Activated CD4-positive, alpha-beta memory T cell treated with anti-CD3 and anti-CD28 coated beads for 36 hours (primary cell): ENCODE measurements around the gene NXN. TPM values are rescaled to one million over a fixed set of nuclear protein-coding genes. Genes with fewer than 3 reads are reported as not detected.
A peak's percentile ranks its signal among the peaks of the same experiment; 100 is the strongest.

Experiments used
- CTCF ChIA-PET: fragments of 350-600 bp; sonication (Branson Sonifier 250); formaldehyde crosslinking; loops from one replicate; lab custom pipeline; 2021; ENCODE audit warnings: antibody characterized with exemption, inconsistent platforms; lab: Charles Lee
- POLR2A ChIA-PET: fragments of 350-600 bp; sonication (Branson Sonifier 250); formaldehyde crosslinking; loops from one replicate; lab custom pipeline; 2021; ENCODE audit warnings: antibody characterized with exemption; lab: Charles Lee
- DNase-seq: peaks from one replicate; pipeline ENCODE4 v3.0.0-alpha.2; 2020
- H3K27ac Mint-ChIP-seq: one replicate; pipeline ENCODE4 v1.8.0; 2021; ENCODE audit warnings: mixed read lengths
- H3K27me3 Mint-ChIP-seq: one replicate; pipeline ENCODE4 v1.8.0; 2021; ENCODE audit warnings: mixed read lengths
- H3K36me3 Mint-ChIP-seq: one replicate; pipeline ENCODE4 v1.8.0; 2021; ENCODE audit warnings: mixed read lengths
- H3K4me1 Mint-ChIP-seq: one replicate; pipeline ENCODE4 v1.8.0; 2021; ENCODE audit warnings: low read depth, mixed read lengths
- H3K4me3 Mint-ChIP-seq: one replicate; pipeline ENCODE4 v1.8.0; 2021; ENCODE audit warnings: mild to moderate bottlenecking, mixed read lengths
- H3K9me3 Mint-ChIP-seq: one replicate; pipeline ENCODE4 v1.8.0; 2021; ENCODE audit warnings: mixed read lengths
- intact Hi-C: fragments of 100-400 bp; cut with micrococcal nuclease; formaldehyde crosslinking; loops from one replicate; pipeline ENCODE4 v1.15.1; 2023
- total RNA-seq, 2 experiments: library from RNA; stranded (reverse); gene quantifications; one replicate each; pipeline ENCODE4 v1.2.3, GENCODE V29; 2021

The NXN gene
- total RNA-seq = under 1 TPM; 0.31 to 0.33 TPM

DNA sequence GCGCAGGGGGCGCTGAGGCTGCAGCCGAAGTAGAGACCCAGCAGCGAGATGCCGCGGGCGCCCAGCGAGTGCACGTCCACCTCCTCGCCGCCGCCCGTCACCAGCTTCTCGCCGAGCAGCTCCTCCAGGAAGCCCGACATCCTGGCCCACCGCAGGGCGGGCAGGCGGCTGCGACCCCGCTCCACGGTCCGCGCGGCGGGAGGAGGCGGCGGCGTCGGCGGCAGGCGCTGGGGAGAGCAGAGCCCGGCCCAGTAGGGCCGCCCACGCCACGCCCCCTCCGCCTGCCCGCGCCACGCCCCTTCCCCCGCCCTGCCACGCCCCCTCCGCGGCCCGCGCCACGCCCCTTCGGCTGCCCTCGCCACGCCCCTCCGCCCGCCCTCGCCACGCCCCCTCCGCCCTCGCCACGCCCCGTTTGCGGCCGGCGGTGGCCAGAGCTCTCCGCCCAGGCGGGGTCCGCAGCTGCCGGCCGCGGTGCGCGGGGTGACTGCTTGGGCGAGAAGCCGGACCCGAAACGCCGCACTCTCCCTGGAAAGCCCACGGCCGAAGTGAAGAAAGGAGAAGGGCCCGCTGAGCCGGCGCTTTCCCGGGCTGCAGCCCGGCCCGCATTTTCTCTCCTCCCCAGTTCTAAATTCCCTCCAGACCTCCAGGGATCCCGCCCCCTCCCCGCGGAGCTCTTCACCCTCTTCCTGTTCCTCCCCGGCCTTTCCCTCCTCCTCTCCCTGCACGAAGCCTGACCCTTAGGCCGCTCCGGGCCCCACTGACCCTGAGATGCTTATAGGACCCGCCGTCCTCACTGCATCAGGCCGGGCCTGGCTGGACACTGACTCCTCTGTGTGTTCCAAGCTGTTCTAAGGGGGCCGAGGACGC lies at the start of gene NXN:
Gene NXN, minus strand, starts transcription at position 238 of the 867 bp plus-strand sequence.
- no peak within 1 kb of the TSS for H3K27ac Mint-ChIP-seq
- peak; percentile 90 for DNase-seq
- peak within 1 kb of the TSS; percentile 63 for H3K4me3 Mint-ChIP-seq
- ChIA-PET POLR2A (interaction anchor here (2.6 kb wide), 1 partner anchor 198 kb away, joined by 8 read pairs; the partner anchor contains the start of genes GLOD4 and MRM3), CTCF (interaction anchor here (0.6 to 2.9 kb wide), 23 partner anchors 10 to 567 kb away, joined by 3 to 52 read pairs (median 4); partner anchors contain the start of genes GLOD4, MRM3, TIMM22 and VPS53)
- H3K9me3 Mint-ChIP-seq = no peaks in the 10 kb centered on the region
- peaks cover 11% of the 10 kb centered on the region for H3K4me1 Mint-ChIP-seq
- peaks cover 26% of the 10 kb centered on the region for H3K27me3 Mint-ChIP-seq
- intact Hi-C loops = loop anchor here (5.0 kb wide), 2 partner anchors 197 to 567 kb away; partner anchors contain the start of genes GLOD4 and MRM3
- H3K36me3 Mint-ChIP-seq = no peaks in the 10 kb centered on the region

DNA sequence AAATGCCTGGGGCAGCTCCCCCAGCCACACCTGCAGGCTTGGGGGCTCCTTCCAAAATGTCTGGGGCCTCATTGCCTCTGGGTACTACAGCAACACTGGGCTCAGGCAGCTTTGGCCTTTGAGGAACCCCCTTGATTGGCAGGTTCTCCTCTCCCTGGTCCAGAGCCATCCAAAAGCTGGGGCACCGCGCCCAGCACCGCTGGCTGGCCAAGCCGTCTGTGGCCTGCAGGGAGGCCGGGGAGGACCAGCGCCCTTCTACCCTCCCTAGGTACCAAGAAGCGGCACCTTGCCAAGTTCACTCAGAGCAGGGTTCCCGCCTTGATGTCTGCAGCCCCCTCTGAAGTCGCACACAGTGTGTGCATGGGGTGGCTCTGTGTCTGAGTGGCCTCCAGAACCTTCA lies 47.5 kb upstream of the NXN start:
- ChIA-PET CTCF (no interaction called here), POLR2A (interaction anchor here (0.7 to 1.0 kb wide), 2 partner anchors 28 to 159 kb away, joined by 3 to 4 read pairs; no protein-coding TSS in a partner anchor)
- DNase-seq = no peak
- intact Hi-C loops = no loop called here
- H3K4me3 Mint-ChIP-seq = no peak overlapping the region
- no peaks in the 10 kb centered on the region for H3K36me3 Mint-ChIP-seq
- no peaks in the 10 kb centered on the region for H3K9me3 Mint-ChIP-seq
- no peaks in the 10 kb centered on the region for H3K27me3 Mint-ChIP-seq
- H3K27ac Mint-ChIP-seq = no peak overlapping the region
- no peaks in the 10 kb centered on the region for H3K4me1 Mint-ChIP-seq

DNA sequence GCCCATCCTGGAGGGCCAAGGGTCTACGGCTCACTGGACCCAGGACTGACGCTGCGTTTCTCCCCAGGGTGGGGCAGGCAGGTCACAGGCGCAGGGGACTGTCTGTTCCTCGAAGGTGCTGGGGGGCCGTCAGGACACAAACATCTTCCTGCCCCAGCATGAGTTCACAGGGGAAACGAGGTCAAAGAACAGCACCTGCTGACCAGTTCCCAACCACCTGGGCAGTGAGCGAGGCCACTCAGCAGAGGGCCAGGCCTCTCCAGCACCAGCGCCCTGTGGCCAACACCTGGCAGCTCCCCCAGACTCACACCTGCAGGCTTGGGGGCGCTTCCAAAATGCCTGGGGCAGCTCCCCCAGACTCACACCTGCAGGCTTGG lies 47.0 kb upstream of the NXN start:
- Mint-ChIP-seq H3K9me3 (no peaks in the 10 kb centered on the region), H3K27me3 (no peaks in the 10 kb centered on the region), H3K27ac (no peak overlapping the region), H3K4me3 (no peak overlapping the region), H3K4me1 (no peaks in the 10 kb centered on the region), H3K36me3 (no peaks in the 10 kb centered on the region)
- CTCF ChIA-PET = no interaction called here
- POLR2A ChIA-PET = interaction anchor here (0.7 to 1.0 kb wide), 2 partner anchors 27 to 159 kb away, joined by 3 to 4 read pairs; no protein-coding TSS in a partner anchor
- no peak for DNase-seq
- intact Hi-C loops = no loop called here

DNA sequence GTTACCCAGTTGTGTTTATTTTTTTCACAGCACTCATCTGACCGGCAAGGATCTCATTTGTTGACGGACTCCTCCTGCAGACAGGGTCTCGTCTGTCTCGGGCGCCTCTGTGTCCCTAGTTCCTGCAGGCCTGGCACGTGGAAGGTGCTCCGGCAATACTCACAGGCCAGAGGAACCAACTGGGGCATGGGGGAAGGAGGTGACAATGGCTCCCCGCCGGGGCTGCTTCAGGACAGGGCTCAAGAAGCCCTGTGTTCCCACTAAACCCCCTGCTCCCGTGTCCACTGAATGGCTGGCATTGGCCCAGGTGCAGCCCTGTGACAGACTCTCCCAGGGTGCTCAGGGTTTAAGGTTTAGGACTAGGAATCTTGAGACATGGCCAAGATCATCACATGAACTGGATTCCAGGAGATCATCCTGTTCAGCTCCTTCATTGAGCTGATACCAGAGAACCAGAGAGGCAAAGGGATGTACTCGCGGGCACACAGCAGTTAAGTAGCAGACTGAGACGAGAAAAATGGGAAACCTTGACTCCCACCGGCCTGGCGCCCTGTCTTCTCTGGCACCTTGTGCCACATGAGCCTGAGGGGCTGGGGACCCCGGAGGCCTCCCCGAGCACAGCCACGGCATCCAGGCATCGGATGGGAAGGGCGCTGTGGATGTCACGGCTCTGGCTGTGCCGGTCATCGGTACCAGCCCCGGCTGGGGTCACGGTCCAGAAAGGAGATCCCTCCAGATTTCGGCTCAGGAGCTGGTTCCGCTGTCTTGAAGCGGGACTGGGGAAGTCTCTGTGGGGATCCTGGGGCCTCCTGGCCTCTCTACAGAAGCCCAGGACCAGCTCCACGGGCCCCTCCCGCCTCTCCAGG lies 46.4 kb upstream of the NXN start:
- intact Hi-C loops = no loop called here
- DNase-seq = no peak
- no peaks in the 10 kb centered on the region for H3K27me3 Mint-ChIP-seq
- no peak overlapping the region for H3K4me3 Mint-ChIP-seq
- H3K36me3 Mint-ChIP-seq = no peaks in the 10 kb centered on the region
- no peak overlapping the region for H3K27ac Mint-ChIP-seq
- H3K9me3 Mint-ChIP-seq = no peaks in the 10 kb centered on the region
- ChIA-PET CTCF (no interaction called here), POLR2A (interaction anchor here (1.0 kb wide), 1 partner anchor 27 kb away, joined by 3 read pairs; no protein-coding TSS in a partner anchor)
- no peaks in the 10 kb centered on the region for H3K4me1 Mint-ChIP-seq

DNA sequence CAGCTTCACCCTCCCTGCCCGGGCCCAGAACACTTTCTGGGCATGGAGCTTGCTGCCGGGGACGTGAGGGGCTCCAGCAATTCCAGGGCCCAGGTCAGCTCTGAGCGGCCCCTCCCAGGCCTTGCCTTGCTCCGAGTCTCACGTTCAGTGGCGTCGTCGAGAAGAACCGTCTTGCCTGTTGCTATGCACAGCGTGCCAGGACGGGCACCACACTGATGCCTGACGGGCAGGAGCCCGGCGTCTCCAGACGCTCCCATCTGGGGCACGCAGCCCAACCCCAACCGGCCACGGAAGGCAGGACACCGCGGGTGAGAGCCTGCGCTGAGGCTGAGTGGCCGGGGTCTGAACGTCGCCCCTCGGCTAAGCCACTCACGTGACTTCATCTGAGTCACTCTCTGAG lies 44.5 kb upstream of the NXN start:
- no peaks in the 10 kb centered on the region for H3K9me3 Mint-ChIP-seq
- intact Hi-C loops = no loop called here
- no peak for DNase-seq
- no peaks in the 10 kb centered on the region for H3K27me3 Mint-ChIP-seq
- ChIA-PET CTCF (no interaction called here), POLR2A (no interaction called here)
- no peak overlapping the region for H3K27ac Mint-ChIP-seq
- H3K4me1 Mint-ChIP-seq = no peaks in the 10 kb centered on the region
- H3K36me3 Mint-ChIP-seq = no peaks in the 10 kb centered on the region
- no peak overlapping the region for H3K4me3 Mint-ChIP-seq

DNA sequence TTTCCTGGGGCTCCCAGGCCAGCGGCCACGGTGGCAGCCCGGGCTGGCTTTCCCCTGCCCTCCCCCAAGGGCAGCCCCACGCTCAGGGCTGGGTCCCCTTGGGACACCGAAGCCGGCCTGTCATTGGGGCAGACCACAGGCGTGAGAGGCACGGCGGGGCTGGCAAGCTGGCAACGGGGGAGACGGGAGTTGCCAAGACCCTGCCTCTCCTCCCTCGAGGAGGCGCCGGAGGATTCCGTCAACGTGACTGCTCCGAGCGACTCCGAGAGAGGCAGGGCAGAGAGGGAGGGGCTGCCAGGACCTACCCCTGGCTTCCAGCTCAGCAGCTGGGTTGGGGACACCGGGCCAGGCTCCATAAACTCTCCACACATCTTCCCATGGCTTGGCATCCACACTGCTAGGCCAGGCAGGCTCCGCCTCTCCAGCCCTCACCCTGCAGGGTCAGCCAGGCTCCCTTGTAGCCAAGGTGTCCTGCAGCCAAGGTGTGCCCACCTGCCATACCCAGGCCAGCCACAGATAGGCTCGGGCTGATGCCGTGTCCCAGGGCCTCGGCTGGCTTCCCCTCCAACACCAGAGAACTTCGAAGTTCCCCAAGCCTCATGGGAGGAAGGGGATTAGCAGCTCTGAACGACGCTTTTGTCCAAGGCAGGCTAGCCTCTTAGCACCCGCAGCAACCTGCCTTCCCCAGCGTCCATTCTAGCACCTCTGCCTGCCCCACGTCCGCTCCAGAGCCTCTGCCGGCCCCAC lies 42.9 kb upstream of the NXN start:
- no peaks in the 10 kb centered on the region for H3K9me3 Mint-ChIP-seq
- no peak overlapping the region for H3K4me3 Mint-ChIP-seq
- H3K27ac Mint-ChIP-seq = no peak overlapping the region
- CTCF ChIA-PET = no interaction called here
- H3K27me3 Mint-ChIP-seq = no peaks in the 10 kb centered on the region
- intact Hi-C loops = no loop called here
- POLR2A ChIA-PET = no interaction called here
- no peak for DNase-seq
- no peaks in the 10 kb centered on the region for H3K36me3 Mint-ChIP-seq
- H3K4me1 Mint-ChIP-seq = no peaks in the 10 kb centered on the region

DNA sequence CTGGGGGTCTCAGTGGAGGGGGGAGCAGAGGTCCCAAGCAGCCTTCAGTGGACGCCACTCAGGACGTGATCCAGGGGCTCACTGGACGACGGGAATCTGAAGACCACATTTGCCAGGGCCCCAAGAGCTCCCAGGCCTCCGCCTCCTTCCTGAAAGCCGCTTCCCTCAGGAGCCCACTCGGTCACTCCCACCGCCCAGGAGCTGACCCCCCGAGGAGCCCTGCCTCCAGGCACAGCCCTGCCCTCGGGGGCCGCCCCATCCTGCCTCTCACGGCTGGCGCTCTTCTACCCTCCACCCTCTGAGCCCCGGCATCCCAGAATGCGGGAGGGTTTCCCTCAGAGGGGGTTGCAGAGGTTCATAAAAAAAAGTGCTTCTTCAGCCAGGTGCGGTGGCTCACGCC lies 41.6 kb upstream of the NXN start:
- DNase-seq = no peak
- CTCF ChIA-PET = no interaction called here
- H3K9me3 Mint-ChIP-seq = no peaks in the 10 kb centered on the region
- no peaks in the 10 kb centered on the region for H3K27me3 Mint-ChIP-seq
- POLR2A ChIA-PET = no interaction called here
- intact Hi-C loops = no loop called here
- no peaks in the 10 kb centered on the region for H3K4me1 Mint-ChIP-seq
- H3K27ac Mint-ChIP-seq = no peak overlapping the region
- no peak overlapping the region for H3K4me3 Mint-ChIP-seq
- H3K36me3 Mint-ChIP-seq = no peaks in the 10 kb centered on the region

DNA sequence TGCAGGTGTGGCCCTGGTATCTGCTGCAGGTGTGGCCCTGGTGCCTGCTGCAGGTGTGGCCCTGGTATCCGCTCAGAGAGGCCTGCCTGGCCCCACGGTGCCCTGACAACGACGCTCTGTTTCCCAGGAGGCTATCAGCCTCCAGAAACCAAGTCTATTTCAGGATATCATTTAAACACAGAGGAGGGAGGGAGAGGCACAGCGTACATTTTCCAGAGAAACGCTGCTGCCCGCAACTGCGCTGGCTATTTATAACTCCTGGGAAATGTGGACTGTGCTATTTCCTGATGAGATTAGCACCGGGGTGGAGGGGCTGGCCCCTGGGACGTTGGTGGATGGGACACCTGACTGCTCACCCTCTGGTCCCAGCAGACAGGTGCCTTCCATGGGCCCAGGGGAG lies 39.9 kb upstream of the NXN start:
- CTCF ChIA-PET = no interaction called here
- intact Hi-C loops = no loop called here
- no peak overlapping the region for H3K4me3 Mint-ChIP-seq
- no peaks in the 10 kb centered on the region for H3K9me3 Mint-ChIP-seq
- POLR2A ChIA-PET = no interaction called here
- H3K27me3 Mint-ChIP-seq = no peaks in the 10 kb centered on the region
- DNase-seq = no peak
- H3K27ac Mint-ChIP-seq = no peak overlapping the region
- H3K36me3 Mint-ChIP-seq = no peaks in the 10 kb centered on the region
- no peaks in the 10 kb centered on the region for H3K4me1 Mint-ChIP-seq

DNA sequence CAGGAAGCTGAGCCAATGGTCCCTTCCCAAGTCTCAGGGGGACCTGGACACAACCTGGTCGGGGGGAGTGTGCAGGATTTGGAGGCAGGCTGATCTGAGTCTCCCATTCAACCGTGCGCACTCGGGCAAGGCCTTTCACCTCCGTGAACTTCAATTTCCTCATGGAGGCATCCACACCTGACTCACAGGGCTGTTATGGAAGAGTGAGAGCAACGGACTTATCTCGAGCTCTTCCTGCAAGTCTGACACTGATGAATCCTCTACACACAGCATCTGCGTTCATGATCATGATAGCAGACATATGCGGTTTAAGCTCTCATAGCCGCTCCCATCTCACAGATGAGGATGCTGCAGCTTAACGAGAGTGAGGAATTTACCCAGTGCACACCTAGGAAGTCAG lies 39.0 kb upstream of the NXN start:
- Mint-ChIP-seq H3K27ac (no peak overlapping the region), H3K36me3 (no peaks in the 10 kb centered on the region), H3K4me1 (no peaks in the 10 kb centered on the region), H3K27me3 (no peaks in the 10 kb centered on the region), H3K9me3 (no peaks in the 10 kb centered on the region), H3K4me3 (no peak overlapping the region)
- CTCF ChIA-PET = no interaction called here
- intact Hi-C loops = no loop called here
- no peak for DNase-seq
- POLR2A ChIA-PET = no interaction called here

DNA sequence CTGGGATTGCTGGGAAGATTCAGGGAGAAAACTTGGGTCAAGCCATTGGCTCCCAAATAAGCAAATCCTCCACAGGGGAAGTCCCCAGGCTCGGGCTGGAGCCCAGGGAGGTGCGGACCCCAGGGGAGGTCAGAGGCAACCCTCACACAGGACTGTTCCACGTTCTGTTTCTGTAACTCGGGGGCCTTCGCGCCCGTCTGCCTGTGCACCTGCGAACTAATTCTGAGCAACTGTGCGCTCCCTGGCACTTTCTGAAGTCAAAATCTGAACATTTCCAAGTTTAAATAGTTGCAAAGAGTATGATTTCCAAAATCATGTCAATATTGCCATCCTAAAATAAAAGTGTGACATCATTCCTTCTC lies 34.1 kb upstream of the NXN start:
- no peak for DNase-seq
- H3K4me3 Mint-ChIP-seq = no peak overlapping the region
- no peaks in the 10 kb centered on the region for H3K9me3 Mint-ChIP-seq
- H3K4me1 Mint-ChIP-seq = no peaks in the 10 kb centered on the region
- POLR2A ChIA-PET = no interaction called here
- intact Hi-C loops = no loop called here
- CTCF ChIA-PET = no interaction called here
- no peaks in the 10 kb centered on the region for H3K36me3 Mint-ChIP-seq
- no peak overlapping the region for H3K27ac Mint-ChIP-seq
- H3K27me3 Mint-ChIP-seq = no peaks in the 10 kb centered on the region

DNA sequence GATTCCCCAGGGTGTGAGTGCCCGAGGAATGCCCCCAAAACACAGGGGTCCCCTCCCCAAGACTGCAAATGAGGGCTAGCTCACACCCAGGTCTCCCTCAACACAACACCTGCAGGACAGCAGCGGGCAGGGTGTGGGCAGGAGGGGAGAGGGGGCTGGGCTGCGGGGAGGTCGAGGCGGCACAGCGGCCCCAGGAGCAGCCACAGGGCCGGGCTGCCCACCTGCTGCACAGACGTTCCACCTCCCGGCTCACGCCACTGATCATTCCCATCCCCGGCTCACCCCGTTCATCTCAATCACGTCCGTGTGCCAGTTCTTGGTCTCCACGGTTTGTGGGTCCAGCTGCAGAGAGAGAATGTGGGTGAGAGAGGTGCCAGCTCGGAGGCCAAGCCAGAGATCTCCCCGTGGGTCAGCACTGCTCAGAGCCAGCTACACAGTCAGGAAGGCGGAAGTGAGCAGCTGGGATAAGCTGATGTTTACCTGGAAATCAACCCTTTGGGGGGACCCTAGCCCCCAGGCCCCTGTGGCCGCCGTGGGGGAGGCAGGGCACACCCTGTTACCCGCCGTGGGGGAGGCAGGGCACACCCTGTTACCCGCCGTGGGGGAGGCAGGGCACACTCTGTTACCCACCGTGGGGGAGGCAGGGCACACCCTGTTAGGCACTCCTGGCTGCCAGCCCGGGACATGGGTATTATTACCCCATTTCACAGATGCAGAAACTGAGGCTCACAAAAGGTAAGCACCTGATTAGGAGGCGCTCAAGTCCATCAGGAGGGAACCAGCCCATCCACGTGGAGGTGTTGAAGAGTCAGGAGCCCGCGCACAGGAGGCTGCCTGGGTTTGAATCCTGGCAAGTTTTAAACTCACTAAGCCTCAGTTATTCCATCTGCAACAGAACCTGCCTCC lies 33.5 kb upstream of the NXN start:
- POLR2A ChIA-PET = no interaction called here
- Mint-ChIP-seq H3K27me3 (no peaks in the 10 kb centered on the region), H3K27ac (no peak overlapping the region), H3K9me3 (no peaks in the 10 kb centered on the region), H3K4me3 (no peak overlapping the region), H3K36me3 (peaks cover under 1% of the 10 kb centered on the region), H3K4me1 (no peaks in the 10 kb centered on the region)
- intact Hi-C loops = no loop called here
- CTCF ChIA-PET = no interaction called here
- no peak for DNase-seq
